Activated naive CD8-positive, alpha-beta T cell treated with anti-CD3 and anti-CD28 coated beads, Interleukin-2, amount 50 U/mL, for 16 hours (primary cell): ENCODE results near the gene PPP1R3F.
"Not testable (repeated sequence)": the region's sequence is repeated elsewhere in the genome, so short reads cannot be mapped to it uniquely, and the experiment has no call there.

Source experiments
- DNase-seq: peaks from one replicate; pipeline ENCODE4 v3.0.0-alpha.2; 2020; ENCODE audit warnings: low read depth, low spot score

Gene PPP1R3F

GRCh38 chrX:49273181-49273727 is 3.7 kb downstream of the PPP1R3F start:
- DNase-seq, result peak; percentile 7

GRCh38 chrX:49276207-49276606 is 6.6 kb downstream of the PPP1R3F start:
- DNase-seq, result no peak

GRCh38 chrX:49276671-49277534 is 7.3 kb downstream of the PPP1R3F start:
- no peak for DNase-seq

GRCh38 chrX:49277535-49277830 is 7.9 kb downstream of the PPP1R3F start:
- no peak for DNase-seq

- no peak for DNase-seq
Measured at GRCh38 chrX:49278081-49278480, 8.5 kb downstream of the PPP1R3F start.

GRCh38 chrX:49282647-49283011 is 13.0 kb downstream of the PPP1R3F start:
- no peak for DNase-seq

- no peak for DNase-seq
Measured at GRCh38 chrX:49284212-49284611, 14.6 kb downstream of the PPP1R3F start.

GRCh38 chrX:49286136-49286535 is 16.5 kb downstream of the PPP1R3F start:
- DNase-seq, result no peak

- DNase-seq, result no peak
Measured at GRCh38 chrX:49286581-49286980, 17.0 kb downstream of the PPP1R3F start.

- no peak for DNase-seq
Measured at GRCh38 chrX:49287665-49288064, 18.1 kb downstream of the PPP1R3F start.

GRCh38 chrX:49290215-49290614 is 20.6 kb downstream of the PPP1R3F start:
- no peak for DNase-seq

GRCh38 chrX:49291615-49292337 is 22.2 kb downstream of the PPP1R3F start:
- DNase-seq, result peak; percentile 38

- no peak for DNase-seq
Measured at GRCh38 chrX:49292400-49293362, 23.1 kb downstream of the PPP1R3F start.

- DNase-seq, result not testable (repeated sequence)
Measured at GRCh38 chrX:49299293-49299692, 29.7 kb downstream of the PPP1R3F start.

GRCh38 chrX:49300703-49301102 is 31.1 kb downstream of the PPP1R3F start:
- no peak for DNase-seq

GRCh38 chrX:49303346-49303745 is 33.8 kb downstream of the PPP1R3F start, which contains the start of gene GAGE10:
TSS of gene GAGE10 (plus strand) at chrX:49303646. CDS start at chrX:49304860, 1,214 bp downstream.
- no peak for DNase-seq

- not testable (repeated sequence) for DNase-seq
Measured at GRCh38 chrX:49307775-49308174, 38.2 kb downstream of the PPP1R3F start.

GRCh38 chrX:49308604-49309269 is 39.1 kb downstream of the PPP1R3F start:
- no peak for DNase-seq

GRCh38 chrX:49309401-49309981 is 39.9 kb downstream of the PPP1R3F start:
- no peak for DNase-seq

GRCh38 chrX:49310371-49310770 is 40.8 kb downstream of the PPP1R3F start:
- no peak for DNase-seq

GRCh38 chrX:49312176-49312575 is 42.6 kb downstream of the PPP1R3F start:
- DNase-seq, result no peak
